ENCODE results near the gene PLCL2. TPM values are rescaled to one million over a fixed set of nuclear protein-coding genes. Genes with fewer than 3 reads are reported as not detected.

The PLCL2 gene
- total and polyA plus RNA-seq, 2 donors (not counting 3 experiments of a cell fraction or from before 2014, with no cell fraction given), result 2.3 to 10.7 TPM

DNA sequence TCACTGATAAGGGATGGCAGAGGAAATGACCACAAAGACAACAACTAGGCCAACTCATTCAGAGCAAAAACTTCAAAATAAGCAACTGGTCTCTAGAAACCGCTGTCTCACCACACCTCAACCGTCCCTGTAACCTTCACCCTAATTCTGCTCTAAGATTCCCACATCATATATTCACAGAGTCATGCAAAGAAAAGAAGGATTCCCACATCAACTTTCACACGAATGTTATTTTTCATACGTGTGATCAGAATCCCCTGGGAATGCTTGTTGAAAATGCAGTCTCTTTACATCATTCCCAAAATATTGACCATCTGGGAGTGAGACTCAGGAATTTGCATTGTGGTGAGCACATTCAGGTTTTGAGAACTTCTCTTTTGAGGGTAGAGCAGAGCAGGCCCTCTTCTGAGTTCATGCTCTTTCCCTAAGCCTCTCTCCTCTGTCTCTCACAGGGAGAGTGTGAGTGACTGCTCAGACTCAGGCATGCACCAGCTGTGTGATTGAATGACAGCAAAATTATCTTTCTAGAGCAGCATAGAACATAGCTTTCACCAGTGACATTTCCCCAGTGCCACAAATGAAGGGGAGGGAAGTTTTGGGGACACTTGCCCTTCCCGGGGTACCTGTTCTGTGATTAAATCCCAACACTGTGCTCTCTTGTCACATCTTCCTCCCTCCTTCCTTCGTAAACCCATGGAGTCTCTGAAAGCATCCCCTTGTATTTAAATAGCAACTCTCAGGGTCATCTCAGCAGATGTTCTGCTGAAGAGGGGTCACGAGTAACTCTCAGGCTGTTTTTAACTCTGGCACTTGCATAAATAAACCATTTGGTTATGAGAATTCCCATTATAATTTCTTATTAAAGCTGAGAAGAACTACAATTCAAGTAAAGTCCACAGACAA is 170.9 kb downstream of the PLCL2 start:
- no peak for FAIRE-seq
- no peaks in the 10 kb centered on the region for H4K20me1 ChIP-seq (replicated peaks; ENCODE audit: control insufficient read depth, extremely low read depth, insufficient read depth, low read length)
- H3K9me1 ChIP-seq (replicated peaks; ENCODE audit: control insufficient read depth, extremely low read depth, insufficient read depth, low read length), result no peaks in the 10 kb centered on the region
- H3K27ac ChIP-seq (ENCODE audit: insufficient read depth, low read depth, low read length), result no peak overlapping the region
- ChIA-PET POLR2A (no interaction called here), CTCF (no interaction called here)
- no TSS peak for BruUV-seq (replicated peaks)
- intact Hi-C loops (cut with micrococcal nuclease) (no loop called here), dilution Hi-C loops (cut with MboI; ENCODE audit: extremely low pct_ligation_motif_present, low sequenced_read_pairs) (no loop called here)
- no peak for TF ChIP-seq POLR2A (IDR thresholded peaks at IDR 0.05; ENCODE audit: low read depth, low read length)
- TF ChIP-seq MYC (IDR thresholded peaks at IDR 0.05; ENCODE audit: low read depth, low read length), result no peak
- no peak for TF ChIP-seq EZH2 (IDR thresholded peaks at IDR 0.05; ENCODE audit: borderline replicate concordance, low read depth, low read length, severe bottlenecking)
- TF ChIP-seq POLR2AphosphoS5 (IDR thresholded peaks at IDR 0.05; ENCODE audit: insufficient read depth, low read depth, low read length), result no peak
- TF ChIP-seq FOS (IDR thresholded peaks at IDR 0.05; ENCODE audit: borderline replicate concordance, insufficient read depth, low read length), result no peak
- TF ChIP-seq, protein P1, sequence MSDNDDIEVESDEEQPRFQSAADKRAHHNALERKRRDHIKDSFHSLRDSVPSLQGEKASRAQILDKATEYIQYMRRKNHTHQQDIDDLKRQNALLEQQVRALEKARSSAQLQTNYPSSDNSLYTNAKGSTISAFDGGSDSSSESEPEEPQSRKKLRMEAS (IDR thresholded peaks at IDR 0.05; ENCODE audit: insufficient read depth, insufficient read length), result no peak
- no peak overlapping the region for H3K4me3 ChIP-seq (replicated peaks in 1 of 3; ENCODE audit: insufficient read depth in 1 of 3, low read depth in 1 of 3, low read length in 3 of 3)
- no peaks in the 10 kb centered on the region for H3K4me1 ChIP-seq (ENCODE audit: control insufficient read depth, extremely low read depth, insufficient read depth, low read length)
- no peak overlapping the region for H2AFZ ChIP-seq (ENCODE audit: low read depth, low read length)
- H3K4me2 ChIP-seq (ENCODE audit: insufficient read depth, low read length), result no peak overlapping the region
- no peak overlapping the region for H3K9ac ChIP-seq (replicated peaks; ENCODE audit: extremely low read depth, insufficient read depth, low read length)
- no peaks in the 10 kb centered on the region for H3K36me3 ChIP-seq (ENCODE audit: control insufficient read depth in 2 of 2, extremely low read depth in 1 of 2, insufficient read depth in 2 of 2, low read length in 2 of 2)
- no peaks in the 10 kb centered on the region for H3K79me2 ChIP-seq (ENCODE audit: control insufficient read depth, insufficient read depth, low read length)
- no peaks in the 10 kb centered on the region for H3K9me3 ChIP-seq (replicated peaks; ENCODE audit: control insufficient read depth, insufficient read depth, low read length)
- DNase-seq (ENCODE audit: low read depth, low spot score), result no peak
- H3K27me3 ChIP-seq (ENCODE audit: control insufficient read depth in 2 of 2, insufficient read depth in 2 of 2, low read length in 2 of 2), result no peaks in the 10 kb centered on the region

DNA sequence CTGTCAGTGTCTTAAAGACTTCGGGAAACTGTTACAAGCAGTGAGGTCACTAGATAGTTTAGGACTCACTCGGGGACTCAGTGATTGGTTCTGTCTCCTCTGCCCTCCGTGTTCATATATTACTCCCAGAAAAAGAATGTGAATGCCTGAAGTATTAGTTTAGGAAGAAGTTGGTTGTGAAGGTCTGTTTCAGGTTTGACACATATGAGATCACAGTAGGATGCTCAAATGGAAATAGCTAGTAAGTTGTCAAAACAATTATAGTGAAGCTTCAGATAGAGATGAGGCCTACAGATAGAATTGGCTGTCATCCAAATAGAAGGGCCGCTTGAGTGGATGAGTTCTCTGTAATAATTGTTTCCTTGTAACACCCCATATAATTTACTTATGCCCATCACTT is 172.6 kb downstream of the PLCL2 start:
- Histone ChIP-seq H4K20me1 (replicated peaks; ENCODE audit: control insufficient read depth, extremely low read depth, insufficient read depth, low read length) (no peaks in the 10 kb centered on the region), H3K79me2 (ENCODE audit: control insufficient read depth, insufficient read depth, low read length) (no peaks in the 10 kb centered on the region), H3K9me3 (replicated peaks; ENCODE audit: control insufficient read depth, insufficient read depth, low read length) (no peaks in the 10 kb centered on the region), H3K9ac (replicated peaks; ENCODE audit: extremely low read depth, insufficient read depth, low read length) (no peak overlapping the region), H3K27me3 (ENCODE audit: control insufficient read depth in 2 of 2, insufficient read depth in 2 of 2, low read length in 2 of 2) (no peaks in the 10 kb centered on the region), H3K9me1 (replicated peaks; ENCODE audit: control insufficient read depth, extremely low read depth, insufficient read depth, low read length) (no peaks in the 10 kb centered on the region), H3K27ac (ENCODE audit: insufficient read depth, low read depth, low read length) (no peak overlapping the region), H3K36me3 (ENCODE audit: control insufficient read depth in 2 of 2, extremely low read depth in 1 of 2, insufficient read depth in 2 of 2, low read length in 2 of 2) (no peaks in the 10 kb centered on the region), H3K4me2 (ENCODE audit: insufficient read depth, low read length) (no peak overlapping the region), H3K4me1 (ENCODE audit: control insufficient read depth, extremely low read depth, insufficient read depth, low read length) (no peaks in the 10 kb centered on the region), H2AFZ (ENCODE audit: low read depth, low read length) (no peak overlapping the region), H3K4me3 (replicated peaks in 1 of 3; ENCODE audit: insufficient read depth in 1 of 3, low read depth in 1 of 3, low read length in 3 of 3) (no peak overlapping the region)
- FAIRE-seq (no peak), DNase-seq (ENCODE audit: low read depth, low spot score) (no peak)
- TF ChIP-seq POLR2A (IDR thresholded peaks at IDR 0.05; ENCODE audit: low read depth, low read length) (no peak), EZH2 (IDR thresholded peaks at IDR 0.05; ENCODE audit: borderline replicate concordance, low read depth, low read length, severe bottlenecking) (no peak), GATA2 (IDR thresholded peaks at IDR 0.05; ENCODE audit: insufficient read depth, insufficient read length, low read depth, low read length) (no peak), JUN (IDR thresholded peaks at IDR 0.05; ENCODE audit: borderline replicate concordance, insufficient read depth, insufficient read length, low read depth) (no peak), FOS (IDR thresholded peaks at IDR 0.05; ENCODE audit: borderline replicate concordance, insufficient read depth, low read length) (no peak)
- TF ChIP-seq, protein P1 (IDR thresholded peaks at IDR 0.05; ENCODE audit: insufficient read depth, insufficient read length), result no peak
- intact Hi-C loops (cut with micrococcal nuclease), result no loop called here
- BruUV-seq (replicated peaks), result no TSS peak
- dilution Hi-C loops (cut with MboI; ENCODE audit: extremely low pct_ligation_motif_present, low sequenced_read_pairs), result no loop called here
- POLR2A ChIA-PET, result no interaction called here
- CTCF ChIA-PET, result no interaction called here
